SK-N-SH (cell line): Measurements from ENCODE around the gene HYLS1. TPM values are rescaled to one million over a fixed set of nuclear protein-coding genes. Genes with fewer than 3 reads are reported as not detected.

Source experiments
- CTCF ChIA-PET: fragments of 300-600, 350-600 bp; formaldehyde crosslinking; extraction: SDS; loops from one replicate; lab custom pipeline; 2021; lab: Yijun Ruan, JAX
- POLR2A ChIA-PET: fragments of 350-600 bp; sonication (Branson Sonifier 250); formaldehyde crosslinking; extraction: SDS; loops from one replicate; lab custom pipeline; 2020; ENCODE audit warnings: antibody characterized with exemption, inconsistent platforms; lab: Yijun Ruan, JAX
- DNase-seq: peaks from one replicate; pipeline ENCODE4 v3.0.0; 2012
- H2AFZ ChIP-seq: fragments of 200-600 bp; sonication (generic); 2 replicates; pipeline ENCODE4 v1.8.1; 2016; ENCODE audit warnings: antibody characterized with exemption, mild to moderate bottlenecking, low read depth
- H3F3A ChIP-seq: fragments of 200-600 bp; sonication (generic); replicated peaks from 2 replicates; pipeline ENCODE3; 2016; ENCODE audit warnings: antibody characterized with exemption, mild to moderate bottlenecking; ENCODE audit not compliant: insufficient read depth
- H3K27ac ChIP-seq, 2 experiments: fragments of 200-500 bp in 1 of 2; fragments of 200-600 bp in 1 of 2; sonication (Bioruptor generic) in 1 of 2; sonication (generic), shearing (Covaris generic) in 1 of 2; 2 replicates each; pipeline versions ENCODE4 v1.5.1 to v1.6.1; 2014 to 2016; ENCODE audit warnings: low read depth in 2 of 2, inconsistent platforms in 1 of 2, low read length in 1 of 2, mild to moderate bottlenecking in 1 of 2, mixed read lengths in 1 of 2
- H3K27me3 ChIP-seq: fragments of 200-600 bp; sonication (generic), shearing (Covaris generic); 2 replicates; pipeline ENCODE4 v1.6.1; 2016; ENCODE audit warnings: mixed run types; ENCODE audit not compliant: insufficient read depth
- H3K36me3 ChIP-seq, 2 experiments: fragments of 200-500 bp in 1 of 2; fragments of 200-600 bp in 1 of 2; sonication (Bioruptor generic) in 1 of 2; sonication (generic) in 1 of 2; replicated peaks in 1 of 2; 2 replicates each; pipeline versions ENCODE3 to v1.5.1; 2014 to 2016; ENCODE audit warnings: low read length in 1 of 2, mild to moderate bottlenecking in 1 of 2; ENCODE audit not compliant: insufficient read depth in 2 of 2, control insufficient read depth in 1 of 2
- H3K4me1 ChIP-seq, 2 experiments: fragments of 200-500 bp in 1 of 2; fragments of 200-600 bp in 1 of 2; sonication (Bioruptor generic) in 1 of 2; sonication (generic), shearing (Covaris generic) in 1 of 2; 2 replicates each; pipeline versions ENCODE4 v1.5.1 to v1.6.1; 2014 to 2016; ENCODE audit warnings: low read depth in 1 of 2, low read length in 1 of 2, mixed run types in 1 of 2; ENCODE audit not compliant: insufficient read depth in 2 of 2, control insufficient read depth in 1 of 2
- H3K4me2 ChIP-seq: fragments of 200-600 bp; sonication (generic), shearing (Covaris generic); 2 replicates; pipeline ENCODE4 v1.6.1; 2017; ENCODE audit warnings: mixed run types
- H3K4me3 ChIP-seq, 2 experiments: fragments of 200-500 bp in 1 of 2; fragments of 200-600 bp in 1 of 2; sonication (Bioruptor generic) in 1 of 2; sonication (generic), shearing (Covaris generic) in 1 of 2; 2 replicates each; pipeline versions ENCODE4 v1.5.1 to v1.8.1; 2014 to 2016; ENCODE audit warnings: low read depth in 2 of 2, inconsistent platforms in 1 of 2, low read length in 1 of 2, mild to moderate bottlenecking in 1 of 2, mixed read lengths in 1 of 2, moderate library complexity in 1 of 2
- H3K79me2 ChIP-seq: fragments of 200-600 bp; sonication (generic); 2 replicates; pipeline ENCODE4 v1.8.1; 2017; ENCODE audit warnings: mild to moderate bottlenecking; ENCODE audit not compliant: insufficient read depth
- H3K9ac ChIP-seq: fragments of 200-600 bp; sonication (generic); 2 replicates; pipeline ENCODE4 v1.6.1; 2017; ENCODE audit warnings: mixed run types
- H3K9me2 ChIP-seq: fragments of 200-600 bp; sonication (generic); 2 replicates; pipeline ENCODE4 v1.6.1; 2017; ENCODE audit warnings: mixed run types
- H3K9me3 ChIP-seq: fragments of 200-600 bp; sonication (generic); 2 replicates; pipeline ENCODE4 v1.6.1; 2017; ENCODE audit warnings: mixed run types, mild to moderate bottlenecking, moderate library complexity
- H4K20me1 ChIP-seq: fragments of 200-600 bp; sonication (generic); 2 replicates; pipeline ENCODE4 v1.6.1; 2017; ENCODE audit warnings: mild to moderate bottlenecking, mixed run types; ENCODE audit not compliant: insufficient read depth
- FOSL2 ChIP-seq: IDR thresholded peaks from 2 replicates; pipeline ENCODE4 v1.4.0; 2012; ENCODE audit warnings: low read depth, mild to moderate bottlenecking, moderate library complexity, borderline replicate concordance
- FOXM1 ChIP-seq: IDR thresholded peaks from 2 replicates; pipeline ENCODE4 v1.4.0; 2012; ENCODE audit warnings: low read depth, mild to moderate bottlenecking
- GABPA ChIP-seq: IDR thresholded peaks from 2 replicates; pipeline ENCODE4 v1.4.0; 2012; ENCODE audit warnings: low read depth, mild to moderate bottlenecking
- IRF3 ChIP-seq: fragments of 150-350 bp; IDR thresholded peaks from 2 replicates; pipeline ENCODE4 v1.6.1; 2016; ENCODE audit warnings: mild to moderate bottlenecking, low read depth, low read length
- POLR2AphosphoS5 ChIP-seq: IDR thresholded peaks from 2 replicates; pipeline ENCODE4 v1.6.1; 2012; ENCODE audit warnings: low read depth, low read length
- RCOR1 ChIP-seq: fragments of 150-350 bp; IDR thresholded peaks from 2 replicates; pipeline ENCODE4 v1.6.1; 2017; ENCODE audit warnings: antibody characterized with exemption, low read length
- REST ChIP-seq: IDR thresholded peaks from 2 replicates; pipeline ENCODE4 v1.6.1; 2012; ENCODE audit warnings: mild to moderate bottlenecking, low read depth, low read length, moderate library complexity
- RFX5 ChIP-seq: IDR thresholded peaks from 2 replicates; pipeline ENCODE4 v1.6.1; 2012; ENCODE audit warnings: mild to moderate bottlenecking, improper control_type of control experiment, low read length
- SMC3 ChIP-seq: IDR thresholded peaks from 2 replicates; pipeline ENCODE4 v1.6.1; 2012; ENCODE audit warnings: low read depth, low read length, improper control_type of control experiment
- TAF1 ChIP-seq: IDR thresholded peaks from 2 replicates; pipeline ENCODE4 v1.6.1; 2012; ENCODE audit warnings: low read depth, mild to moderate bottlenecking, low read length, moderate library complexity, borderline replicate concordance
- USF2 ChIP-seq: fragments of 150-350 bp; IDR thresholded peaks from 2 replicates; pipeline ENCODE4 v1.6.1; 2017; ENCODE audit warnings: antibody characterized with exemption, low read length, low read depth, borderline replicate concordance
- WGBS: methylation state at CpG from one replicate; pipeline ENCODE4 v1.1.6; 2017; ENCODE audit warnings: low lambda C conversion rate; 5-methylcytosine and 5-hydroxymethylcytosine counted together
- polyA plus RNA-seq, 3 experiments: library from polyadenylated mRNA; depleted of rRNA; stranded (reverse); fragments of >200 nt; gene quantifications; 2 replicates each; pipeline ENCODE4 v1.2.3, GENCODE V29; 2012
- TF ChIP-seq, protein P1 (sequence below): IDR thresholded peaks from 2 replicates; pipeline ENCODE4 v1.4.0; 2012; ENCODE audit warnings: low read depth
- TF ChIP-seq, protein P2 (sequence below): fragments of 200-600 bp; sonication (generic); IDR thresholded peaks from 2 replicates; pipeline ENCODE4 v1.6.1; 2017; ENCODE audit warnings: antibody characterized with exemption, mild to moderate bottlenecking, moderate library complexity

Gene HYLS1
- polyA plus RNA-seq, 1 of the 3 experiments (the other 2 are of a cell fraction), result 1.3 TPM

GRCh38 chr11:125890447-125891100 is 3.1 kb downstream of the HYLS1 start:
- H3K4me3 ChIP-seq, result no peak overlapping the region
- TF ChIP-seq TAF1 (no peak), RFX5 (no peak), IRF3 (no peak), REST (no peak), SMC3 (no peak), FOXM1 (no peak), RCOR1 (no peak), GABPA (no peak), POLR2AphosphoS5 (no peak), FOSL2 (no peak), USF2 (no peak)
- TF ChIP-seq, protein P1, sequence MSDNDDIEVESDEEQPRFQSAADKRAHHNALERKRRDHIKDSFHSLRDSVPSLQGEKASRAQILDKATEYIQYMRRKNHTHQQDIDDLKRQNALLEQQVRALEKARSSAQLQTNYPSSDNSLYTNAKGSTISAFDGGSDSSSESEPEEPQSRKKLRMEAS, result no peak
- TF ChIP-seq, protein P2, sequence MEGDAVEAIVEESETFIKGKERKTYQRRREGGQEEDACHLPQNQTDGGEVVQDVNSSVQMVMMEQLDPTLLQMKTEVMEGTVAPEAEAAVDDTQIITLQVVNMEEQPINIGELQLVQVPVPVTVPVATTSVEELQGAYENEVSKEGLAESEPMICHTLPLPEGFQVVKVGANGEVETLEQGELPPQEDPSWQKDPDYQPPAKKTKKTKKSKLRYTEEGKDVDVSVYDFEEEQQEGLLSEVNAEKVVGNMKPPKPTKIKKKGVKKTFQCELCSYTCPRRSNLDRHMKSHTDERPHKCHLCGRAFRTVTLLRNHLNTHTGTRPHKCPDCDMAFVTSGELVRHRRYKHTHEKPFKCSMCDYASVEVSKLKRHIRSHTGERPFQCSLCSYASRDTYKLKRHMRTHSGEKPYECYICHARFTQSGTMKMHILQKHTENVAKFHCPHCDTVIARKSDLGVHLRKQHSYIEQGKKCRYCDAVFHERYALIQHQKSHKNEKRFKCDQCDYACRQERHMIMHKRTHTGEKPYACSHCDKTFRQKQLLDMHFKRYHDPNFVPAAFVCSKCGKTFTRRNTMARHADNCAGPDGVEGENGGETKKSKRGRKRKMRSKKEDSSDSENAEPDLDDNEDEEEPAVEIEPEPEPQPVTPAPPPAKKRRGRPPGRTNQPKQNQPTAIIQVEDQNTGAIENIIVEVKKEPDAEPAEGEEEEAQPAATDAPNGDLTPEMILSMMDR, result no peak
- no peaks in the 10 kb centered on the region; a peak in 2 of 4 replicates for H3K4me1 ChIP-seq
- H3F3A ChIP-seq, result peaks cover 27% of the 10 kb centered on the region
- no peak overlapping the region for H3K4me2 ChIP-seq
- ChIA-PET CTCF (interaction anchor here (0.7 to 1.3 kb wide), 2 partner anchors 12 to 35 kb away, joined by 3 read pairs; partner anchors contain the start of gene PUS3), POLR2A (no interaction called here)
- no peak overlapping the region for H2AFZ ChIP-seq
- H3K9me3 ChIP-seq, result no peaks in the 10 kb centered on the region
- no peaks in the 10 kb centered on the region for H3K9me2 ChIP-seq
- peaks cover 24% of the 10 kb centered on the region; the same call in 1 of the 2 replicates for H3K79me2 ChIP-seq
- DNase-seq, result no peak
- peaks cover 18 to 31% of the 10 kb centered on the region in 2 experiments for H3K36me3 ChIP-seq
- H3K27me3 ChIP-seq, result no peaks in the 10 kb centered on the region
- WGBS, result 57% methylated on average over 3 of the region's 3 CpGs
- H4K20me1 ChIP-seq, result no peaks in the 10 kb centered on the region
- H3K27ac ChIP-seq, result no peak overlapping the region
- no peak overlapping the region for H3K9ac ChIP-seq
